ENCODE measurements around the gene CCSER1. TPM values are rescaled to one million over a fixed set of nuclear protein-coding genes. Genes with fewer than 3 reads are reported as not detected.
"Not testable (repeated sequence)": the region's sequence is repeated elsewhere in the genome, so short reads cannot be mapped to it uniquely, and the experiment has no call there.

CCSER1 gene
- total RNA-seq, 1 experiment from 2014 or later = 0.63 TPM

DNA sequence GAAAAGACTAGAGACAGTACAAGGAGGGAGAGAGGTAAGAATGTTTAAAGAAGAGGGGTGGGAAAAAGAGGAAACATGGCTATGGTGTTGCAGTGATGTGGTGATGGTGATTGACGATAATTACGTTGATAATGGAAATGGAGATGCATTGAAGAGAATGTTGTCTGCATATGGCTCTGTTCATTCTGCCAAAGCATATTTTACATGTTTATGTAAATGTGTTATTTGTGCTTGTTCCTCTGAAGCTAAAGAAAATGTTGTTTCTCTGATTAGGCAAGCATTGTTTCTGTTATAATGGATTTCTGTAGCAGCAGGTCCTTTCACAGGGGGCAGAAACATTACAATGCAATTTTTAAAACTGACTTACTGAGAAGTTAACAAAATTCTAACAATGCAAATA lies 958.8 kb downstream of the CCSER1 start:
- DNase-seq (ENCODE audit: unreplicated experiment) = no peak
- no peaks in the 10 kb centered on the region for H3K9me3 Mint-ChIP-seq (ENCODE audit: unreplicated experiment)
- no peak overlapping the region for H3K4me3 Mint-ChIP-seq (ENCODE audit: unreplicated experiment)
- POLR2A ChIA-PET = no interaction called here
- no TSS peak for BruUV-seq (replicated peaks)
- no peak overlapping the region for H3K27ac Mint-ChIP-seq (ENCODE audit: low read depth, unreplicated experiment)
- CTCF ChIA-PET = interaction anchor here (1.6 kb wide), 1 partner anchor 28 kb away, joined by 5 read pairs; no protein-coding TSS in a partner anchor
- no peaks in the 10 kb centered on the region for H3K4me1 Mint-ChIP-seq (ENCODE audit: insufficient read depth, unreplicated experiment)
- no peaks in the 10 kb centered on the region for H3K27me3 Mint-ChIP-seq (ENCODE audit: insufficient read depth, unreplicated experiment)
- TF ChIP-seq, protein P1, sequence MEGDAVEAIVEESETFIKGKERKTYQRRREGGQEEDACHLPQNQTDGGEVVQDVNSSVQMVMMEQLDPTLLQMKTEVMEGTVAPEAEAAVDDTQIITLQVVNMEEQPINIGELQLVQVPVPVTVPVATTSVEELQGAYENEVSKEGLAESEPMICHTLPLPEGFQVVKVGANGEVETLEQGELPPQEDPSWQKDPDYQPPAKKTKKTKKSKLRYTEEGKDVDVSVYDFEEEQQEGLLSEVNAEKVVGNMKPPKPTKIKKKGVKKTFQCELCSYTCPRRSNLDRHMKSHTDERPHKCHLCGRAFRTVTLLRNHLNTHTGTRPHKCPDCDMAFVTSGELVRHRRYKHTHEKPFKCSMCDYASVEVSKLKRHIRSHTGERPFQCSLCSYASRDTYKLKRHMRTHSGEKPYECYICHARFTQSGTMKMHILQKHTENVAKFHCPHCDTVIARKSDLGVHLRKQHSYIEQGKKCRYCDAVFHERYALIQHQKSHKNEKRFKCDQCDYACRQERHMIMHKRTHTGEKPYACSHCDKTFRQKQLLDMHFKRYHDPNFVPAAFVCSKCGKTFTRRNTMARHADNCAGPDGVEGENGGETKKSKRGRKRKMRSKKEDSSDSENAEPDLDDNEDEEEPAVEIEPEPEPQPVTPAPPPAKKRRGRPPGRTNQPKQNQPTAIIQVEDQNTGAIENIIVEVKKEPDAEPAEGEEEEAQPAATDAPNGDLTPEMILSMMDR (IDR thresholded peaks at IDR 0.05; ENCODE audit: unreplicated experiment) = no peak
- H3K36me3 Mint-ChIP-seq (ENCODE audit: insufficient read depth, unreplicated experiment) = no peaks in the 10 kb centered on the region
- intact Hi-C loops (cut with micrococcal nuclease) = no loop called here

DNA sequence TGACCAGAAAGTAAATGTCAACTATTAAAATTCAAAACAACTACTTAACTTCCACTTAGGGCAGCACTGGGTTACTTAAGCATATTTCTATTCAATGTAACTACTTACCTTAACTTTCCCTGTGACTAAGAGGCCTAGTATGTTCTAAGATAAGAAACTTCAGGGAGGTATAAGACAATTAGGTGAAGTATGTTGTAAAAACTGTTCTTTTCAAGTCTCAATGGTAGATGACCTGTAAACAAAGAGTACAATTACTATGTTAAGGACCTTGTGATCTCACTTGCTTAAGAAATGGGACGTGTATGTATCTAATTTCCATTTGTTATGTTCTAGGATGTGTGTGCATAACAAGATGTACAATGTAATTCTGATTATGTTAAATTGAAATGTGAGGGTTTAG lies 960.5 kb downstream of the CCSER1 start:
- CTCF ChIA-PET = no interaction called here
- no peak overlapping the region for H3K4me3 Mint-ChIP-seq (ENCODE audit: unreplicated experiment)
- no peaks in the 10 kb centered on the region for H3K9me3 Mint-ChIP-seq (ENCODE audit: unreplicated experiment)
- no TSS peak for BruUV-seq (replicated peaks)
- no peak for DNase-seq (ENCODE audit: unreplicated experiment)
- TF ChIP-seq, protein P1 (IDR thresholded peaks at IDR 0.05; ENCODE audit: unreplicated experiment) = no peak
- H3K27me3 Mint-ChIP-seq (ENCODE audit: insufficient read depth, unreplicated experiment) = no peaks in the 10 kb centered on the region
- intact Hi-C loops (cut with micrococcal nuclease) = no loop called here
- no peak overlapping the region for H3K27ac Mint-ChIP-seq (ENCODE audit: low read depth, unreplicated experiment)
- no peaks in the 10 kb centered on the region for H3K36me3 Mint-ChIP-seq (ENCODE audit: insufficient read depth, unreplicated experiment)
- POLR2A ChIA-PET = no interaction called here
- H3K4me1 Mint-ChIP-seq (ENCODE audit: insufficient read depth, unreplicated experiment) = no peaks in the 10 kb centered on the region

DNA sequence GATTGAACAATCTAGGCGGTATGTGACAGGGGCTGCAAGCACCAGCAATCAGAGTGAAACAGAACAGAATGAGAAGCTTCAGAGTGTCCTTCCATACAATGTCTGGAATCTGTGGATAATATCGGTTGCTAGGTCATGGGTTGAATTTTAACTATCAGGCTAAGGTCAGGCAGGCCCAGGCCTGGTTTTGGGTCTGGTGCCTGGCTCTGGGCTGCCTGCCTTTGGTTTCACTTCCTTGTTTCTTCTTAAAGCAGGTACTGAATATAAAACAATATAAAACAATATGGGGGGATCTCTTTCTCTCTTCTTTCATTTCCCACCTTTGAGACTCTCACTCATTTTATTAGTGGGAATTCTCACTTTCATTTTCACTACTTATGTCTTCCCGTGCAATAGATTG lies 962.0 kb downstream of the CCSER1 start:
- Mint-ChIP-seq H3K36me3 (ENCODE audit: insufficient read depth, unreplicated experiment) (no peaks in the 10 kb centered on the region), H3K27ac (ENCODE audit: low read depth, unreplicated experiment) (no peak overlapping the region), H3K27me3 (ENCODE audit: insufficient read depth, unreplicated experiment) (no peaks in the 10 kb centered on the region), H3K9me3 (ENCODE audit: unreplicated experiment) (no peaks in the 10 kb centered on the region), H3K4me3 (ENCODE audit: unreplicated experiment) (no peak overlapping the region), H3K4me1 (ENCODE audit: insufficient read depth, unreplicated experiment) (no peaks in the 10 kb centered on the region)
- BruUV-seq (replicated peaks) = no TSS peak
- TF ChIP-seq, protein P1 (IDR thresholded peaks at IDR 0.05; ENCODE audit: unreplicated experiment) = no peak
- ChIA-PET POLR2A (no interaction called here), CTCF (interaction anchor here (0.7 to 1.6 kb wide), 2 partner anchors 245 to 670 kb away, joined by 5 to 6 read pairs; no protein-coding TSS in a partner anchor)
- no peak for DNase-seq (ENCODE audit: unreplicated experiment)
- intact Hi-C loops (cut with micrococcal nuclease) = no loop called here

DNA sequence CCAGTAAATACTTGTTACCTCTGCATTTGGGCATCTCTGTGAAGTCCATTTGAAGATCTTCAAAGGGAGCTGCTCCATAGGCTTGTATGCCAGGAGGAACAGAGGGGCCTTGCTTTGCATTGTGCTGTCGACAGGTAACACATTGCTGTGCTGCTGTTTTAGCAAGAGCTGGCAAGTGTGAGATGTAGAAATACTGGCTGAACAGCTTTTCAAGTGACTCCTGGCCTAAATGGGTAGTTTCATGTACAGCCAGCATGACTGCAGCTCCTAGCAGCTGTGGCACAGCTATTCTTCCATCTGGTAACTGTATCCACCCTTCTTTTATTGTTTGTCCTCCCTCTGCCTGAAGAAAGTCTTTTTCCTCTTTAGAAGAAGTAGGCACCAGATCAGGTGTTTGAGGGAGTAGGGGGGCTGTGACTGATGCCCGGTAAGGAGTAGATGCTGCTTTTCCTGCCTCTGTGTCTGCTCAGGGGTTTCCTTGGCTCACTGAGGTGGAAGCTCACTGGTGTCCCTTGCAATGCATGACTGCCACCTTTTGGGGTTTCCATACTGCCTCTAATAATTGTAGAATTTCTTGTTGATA lies 965.3 kb downstream of the CCSER1 start:
- intact Hi-C loops (cut with micrococcal nuclease) = no loop called here
- BruUV-seq (replicated peaks) = no TSS peak
- ChIA-PET POLR2A (no interaction called here), CTCF (interaction anchor here (0.6 to 4.1 kb wide), 3 partner anchors 369 to 673 kb away, joined by 3 to 22 read pairs (median 3); no protein-coding TSS in a partner anchor)
- TF ChIP-seq, protein P1 (IDR thresholded peaks at IDR 0.05; ENCODE audit: unreplicated experiment) = no peak
- H3K4me1 Mint-ChIP-seq (ENCODE audit: insufficient read depth, unreplicated experiment) = no peaks in the 10 kb centered on the region
- no peaks in the 10 kb centered on the region for H3K36me3 Mint-ChIP-seq (ENCODE audit: insufficient read depth, unreplicated experiment)
- H3K9me3 Mint-ChIP-seq (ENCODE audit: unreplicated experiment) = no peaks in the 10 kb centered on the region
- no peaks in the 10 kb centered on the region for H3K27me3 Mint-ChIP-seq (ENCODE audit: insufficient read depth, unreplicated experiment)
- no peak overlapping the region for H3K4me3 Mint-ChIP-seq (ENCODE audit: unreplicated experiment)
- DNase-seq (ENCODE audit: unreplicated experiment) = peak; percentile 12
- no peak overlapping the region for H3K27ac Mint-ChIP-seq (ENCODE audit: low read depth, unreplicated experiment)

DNA sequence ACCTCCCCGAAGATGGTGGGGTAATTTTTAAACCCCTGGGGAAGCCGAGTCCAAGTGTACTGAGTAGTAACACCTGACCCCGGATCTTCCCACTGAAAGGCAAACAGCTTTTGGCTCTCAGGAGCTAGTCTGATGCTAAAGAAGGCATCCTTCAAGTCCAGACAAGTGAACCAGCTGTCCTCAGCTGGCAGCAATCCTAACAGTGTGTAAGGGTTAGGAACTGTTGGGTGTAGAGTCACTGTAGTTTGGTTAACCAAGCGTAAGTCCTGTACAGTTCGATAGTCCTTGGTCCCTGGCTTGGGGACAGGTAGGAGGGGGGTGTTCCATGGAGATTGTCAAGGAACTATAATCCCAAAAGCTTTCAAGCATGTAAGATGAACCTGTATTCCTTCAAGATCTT lies 967.0 kb downstream of the CCSER1 start:
- H3K4me1 Mint-ChIP-seq (ENCODE audit: insufficient read depth, unreplicated experiment); BruUV-seq (replicated peaks); H3K9me3 Mint-ChIP-seq (ENCODE audit: unreplicated experiment); H3K27ac Mint-ChIP-seq (ENCODE audit: low read depth, unreplicated experiment); intact Hi-C loops (cut with micrococcal nuclease); H3K36me3 Mint-ChIP-seq (ENCODE audit: insufficient read depth, unreplicated experiment); H3K4me3 Mint-ChIP-seq (ENCODE audit: unreplicated experiment); POLR2A ChIA-PET; DNase-seq (ENCODE audit: unreplicated experiment); H3K27me3 Mint-ChIP-seq (ENCODE audit: insufficient read depth, unreplicated experiment): not testable (repeated sequence)
- CTCF ChIA-PET = interaction anchor here (0.7 to 4.1 kb wide), 2 partner anchors 452 to 675 kb away, joined by 3 to 22 read pairs; no protein-coding TSS in a partner anchor

Measured in MCF 10A (cell line).